ENCODE results near the gene MC3R.

DNA sequence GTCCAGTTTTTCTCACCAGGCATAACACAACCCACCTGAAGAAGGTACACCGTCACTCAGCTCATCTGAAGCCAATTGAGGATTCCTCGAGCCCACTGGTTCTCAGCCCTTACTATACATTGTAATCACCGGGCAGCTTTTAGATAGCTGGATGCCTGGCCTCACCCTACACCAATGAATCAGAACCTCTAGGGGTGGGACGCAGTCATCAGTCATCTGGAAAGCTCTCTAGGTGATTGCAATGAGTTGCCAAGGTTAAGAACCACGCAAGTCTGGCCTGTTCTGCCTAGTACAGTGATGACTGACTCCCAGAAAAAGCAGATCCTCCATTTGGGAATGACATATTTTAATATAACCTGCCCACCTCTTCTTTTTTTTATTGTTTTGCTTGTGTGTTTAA lies 41.1 kb downstream of the MC3R start:
- no peak for TF ChIP-seq CTCF (IDR thresholded peaks at IDR 0.05)
- no peak for TF ChIP-seq EZH2 (IDR thresholded peaks at IDR 0.05; ENCODE audit: borderline replicate concordance, insufficient read depth, low read depth, low read length, poor library complexity, severe bottlenecking)
